B cell (primary cell): ENCODE measurements around the gene BOC. TPM values are rescaled to one million over a fixed set of nuclear protein-coding genes. Genes with fewer than 3 reads are reported as not detected.

Experiments used
- ATAC-seq: fragments of 200-7000 bp; cut with Tn5 transposase; one replicate; pipeline ENCODE4 v1.10.0; 2021; ENCODE audit warnings: low read depth, mild to moderate bottlenecking, moderate number of reproducible peaks, moderate library complexity
- CTCF ChIA-PET: fragments of 350-600 bp; sonication (Branson Sonifier 250); formaldehyde crosslinking; loops from one replicate; lab custom pipeline; 2021; ENCODE audit warnings: antibody characterized with exemption, inconsistent platforms; lab: Charles Lee
- POLR2A ChIA-PET: fragments of 350-600 bp; sonication (Branson Sonifier 250); formaldehyde crosslinking; loops from one replicate; lab custom pipeline; 2021; ENCODE audit warnings: antibody characterized with exemption; lab: Charles Lee
- DNase-seq: peaks from one replicate; pipeline ENCODE4 v3.0.0; 2013
- H2AFZ ChIP-seq: 2 replicates; pipeline ENCODE4 v1.6.1; 2012; ENCODE audit warnings: mild to moderate bottlenecking, low read depth, low read length; ENCODE audit not compliant: insufficient read depth, poor library complexity, severe bottlenecking
- H3K27ac ChIP-seq, 2 donors: 1 replicate in 1 of 2; 2 replicates in 1 of 2; pipeline ENCODE4 v1.5.1; 2012 to 2013; ENCODE audit warnings: low read length in 2 of 2, mild to moderate bottlenecking in 2 of 2, moderate library complexity in 1 of 2
- H3K27me3 ChIP-seq, 4 experiments: fragments of 200-600 bp in 1 of 4; sonication (generic) in 1 of 4; replicated peaks in 1 of 4; 1 replicate in 2 of 4; 2 replicates in 2 of 4; pipeline versions ENCODE4 v1.6.1 to v1.7.0; 2013 to 2016; ENCODE audit warnings: low read length in 3 of 4, mild to moderate bottlenecking in 2 of 4, mixed read lengths in 1 of 4, moderate library complexity in 1 of 4; ENCODE audit not compliant: insufficient read depth in 4 of 4, control insufficient read depth in 3 of 4; ENCODE audit errors: control extremely low read depth in 1 of 4
- H3K36me3 ChIP-seq, 2 experiments: replicated peaks in 1 of 2; 1 replicate in 1 of 2; 2 replicates in 1 of 2; pipeline versions ENCODE4 v1.6.1 to v1.7.1; 2013; ENCODE audit warnings: low read length in 1 of 2; ENCODE audit not compliant: insufficient read depth in 2 of 2, control insufficient read depth in 1 of 2; ENCODE audit errors: control extremely low read depth in 1 of 2, extremely low read depth in 1 of 2
- H3K4me1 ChIP-seq, 2 donors: fragments of 200-600 bp in 1 of 2; sonication (generic) in 1 of 2; 1 replicate in 1 of 2; 2 replicates in 1 of 2; pipeline versions ENCODE4 v1.5.1 to v1.6.1; 2013 to 2017; ENCODE audit warnings: low read length in 2 of 2; ENCODE audit not compliant: control insufficient read depth in 2 of 2, insufficient read depth in 2 of 2
- H3K4me2 ChIP-seq: replicated peaks from 2 replicates; pipeline ENCODE3; 2012; ENCODE audit warnings: mild to moderate bottlenecking, low read depth, low read length; ENCODE audit not compliant: poor library complexity, severe bottlenecking
- H3K4me3 ChIP-seq, 5 experiments: fragments of 200-600 bp in 1 of 5; sonication (generic) in 1 of 5; 1 replicate in 3 of 5; 2 replicates in 2 of 5; pipeline versions ENCODE4 v1.5.1 to v1.7.0; 2011 to 2016; ENCODE audit warnings: low read length in 4 of 5, mild to moderate bottlenecking in 4 of 5, low read depth in 2 of 5, control low read depth in 1 of 5, moderate library complexity in 1 of 5; ENCODE audit not compliant: insufficient read depth in 1 of 5; ENCODE audit errors: control extremely low read depth in 1 of 5, extremely low read depth in 1 of 5
- H3K79me2 ChIP-seq: fragments of 200-600 bp; sonication (generic); one replicate; pipeline ENCODE4 v1.6.0; 2016; ENCODE audit warnings: low read length; ENCODE audit not compliant: control insufficient read depth, insufficient read depth
- H3K9ac ChIP-seq: fragments of 200-600 bp; sonication (generic); 2 replicates; pipeline ENCODE4 v1.6.1; 2017; ENCODE audit warnings: mild to moderate bottlenecking, low read length, moderate library complexity
- H3K9me3 ChIP-seq, 3 donors: one replicate each; pipeline versions ENCODE4 v1.6.1 to v1.7.1; 2013; ENCODE audit warnings: low read length in 2 of 3; ENCODE audit not compliant: control insufficient read depth in 2 of 3, insufficient read depth in 1 of 3; ENCODE audit errors: control extremely low read depth in 1 of 3
- H4K20me1 ChIP-seq: 2 replicates; pipeline ENCODE4 v1.6.0; 2012; ENCODE audit warnings: mild to moderate bottlenecking, low read length; ENCODE audit not compliant: insufficient read depth, control insufficient read depth, poor library complexity, severe bottlenecking
- H3K27ac Mint-ChIP-seq: one replicate; pipeline ENCODE4 v1.8.0; 2021; ENCODE audit warnings: mixed read lengths
- H3K27me3 Mint-ChIP-seq: one replicate; pipeline ENCODE4 v1.8.0; 2021; ENCODE audit warnings: mixed read lengths
- H3K4me1 Mint-ChIP-seq: one replicate; pipeline ENCODE4 v1.8.0; 2021; ENCODE audit warnings: mixed read lengths
- H3K4me3 Mint-ChIP-seq: one replicate; pipeline ENCODE4 v1.8.0; 2021; ENCODE audit warnings: mixed read lengths
- H3K9me3 Mint-ChIP-seq: one replicate; pipeline ENCODE4 v1.8.0; 2022; ENCODE audit warnings: mixed read lengths; ENCODE audit not compliant: insufficient read depth
- EZH2 ChIP-seq: IDR thresholded peaks from 2 replicates; pipeline ENCODE4 v1.6.1; 2012; ENCODE audit warnings: borderline replicate concordance, low read depth, mild to moderate bottlenecking, moderate library complexity, low read length; ENCODE audit not compliant: insufficient read depth, poor library complexity, severe bottlenecking
- WGBS: methylation state at CpG from one replicate; pipeline ENCODE4 v1.1.5; 2013; ENCODE audit warnings: missing lambda C conversion rate; ENCODE audit not compliant: insufficient coverage; 5-methylcytosine and 5-hydroxymethylcytosine counted together
- intact Hi-C: fragments of 100-400 bp; cut with micrococcal nuclease; formaldehyde crosslinking; loops from one replicate; pipeline ENCODE4 v1.10.0; 2022
- polyA plus RNA-seq: library from polyadenylated mRNA; depleted of rRNA; stranded (reverse); fragments of >200 nt; gene quantifications from 2 replicates; pipeline ENCODE4 v1.2.3, GENCODE V29; 2012
- total RNA-seq, 2 donors: library from RNA; stranded (reverse); fragments of 120-200 nt in 1 of 2; gene quantifications; 1 replicate in 1 of 2; 2 replicates in 1 of 2; pipeline versions ENCODE4 v1.2.3 to v1.2.4, GENCODE V29; 2013 to 2022
- TF ChIP-seq, protein P1 (sequence below): fragments of 200-600 bp; IDR thresholded peaks from one replicate; pipeline ENCODE4 v1.8.0; 2022; ENCODE audit warnings: antibody characterized with exemption, mild to moderate bottlenecking

Gene BOC
- total and polyA plus RNA-seq, 2 donors (not counting 1 experiment from before 2014, with no cell fraction given) = 0.12 to 2.0 TPM

DNA sequence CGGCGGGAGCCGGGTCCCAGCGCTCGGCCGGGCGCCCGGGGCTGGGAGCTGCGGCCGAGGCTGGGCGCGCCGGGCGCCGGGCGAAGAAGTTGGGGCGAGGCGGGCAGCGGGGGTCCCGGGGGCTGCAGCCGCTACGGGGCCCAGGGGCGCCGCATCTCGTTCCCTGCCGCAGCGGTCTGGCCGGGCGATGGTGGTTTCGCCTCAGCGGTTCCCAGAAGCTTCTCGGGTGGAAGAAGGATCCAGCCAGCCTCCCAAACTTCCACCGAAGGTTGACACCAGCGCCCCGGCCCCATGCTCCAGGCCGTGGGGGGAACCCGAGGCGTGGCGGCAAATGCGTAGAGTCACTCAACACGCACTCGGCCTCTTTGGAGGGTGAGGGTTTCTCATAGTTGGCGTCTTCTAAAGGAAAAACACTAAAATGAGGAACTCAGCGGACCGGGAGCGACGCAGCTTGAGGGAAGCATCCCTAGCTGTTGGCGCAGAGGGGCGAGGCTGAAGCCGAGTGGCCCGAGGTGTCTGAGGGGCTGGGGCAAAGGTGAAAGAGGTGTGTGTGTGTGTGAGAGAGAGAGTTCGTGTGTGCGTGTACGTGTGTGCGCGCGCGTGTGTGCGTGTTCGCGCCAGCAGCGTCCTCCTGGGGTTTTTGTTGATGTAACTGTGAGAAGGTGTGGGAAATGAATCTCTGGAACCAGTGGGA is 940 bp downstream of the BOC start:
- no peak overlapping the region for H3K27ac ChIP-seq

DNA sequence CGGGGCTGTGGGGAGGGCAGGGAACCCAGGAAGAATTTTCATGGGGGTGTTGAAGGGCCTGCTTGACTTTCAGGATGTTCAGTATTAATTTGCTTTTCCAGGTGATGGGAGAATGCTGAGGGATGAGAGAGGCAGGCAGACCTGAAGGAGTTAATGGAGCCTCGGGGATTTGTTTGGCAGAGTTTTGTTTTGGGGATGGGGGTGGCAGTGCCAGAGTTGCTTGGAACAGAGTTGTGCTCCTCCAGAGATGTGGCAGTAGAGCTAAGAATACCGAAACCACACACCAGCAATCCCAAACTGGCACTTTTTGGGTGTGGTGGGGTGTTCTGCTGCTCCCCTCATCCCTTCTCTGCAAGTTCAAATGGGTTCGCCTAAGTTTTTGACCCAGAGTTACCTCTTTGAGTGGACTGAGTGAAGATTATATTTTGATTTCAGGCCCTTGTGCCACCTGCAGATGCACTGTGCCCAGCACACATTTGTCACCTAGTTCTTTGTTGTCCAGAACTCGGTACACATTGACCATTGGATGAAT is 1.6 kb downstream of the BOC start:
- 46% methylated on average over 2 of the region's 5 CpGs for WGBS
- Histone ChIP-seq H3K27ac (no peak overlapping the region), H4K20me1 (no peaks in the 10 kb centered on the region), H3K9ac (peak overlapping the region; percentile 61), H3K36me3 (no peaks in the 10 kb centered on the region), H3K4me3 (peak overlapping the region in 4 of 5 experiments; percentile 29 to 65 (median 43)), H3K4me2 (peak overlapping the region; percentile 86), H2AFZ (peak overlapping the region; percentile 48), H3K4me1 (peaks cover 15 to 21% of the 10 kb centered on the region in 2 donors), H3K27me3 (peaks cover 0 to 44% (median 18%) of the 10 kb centered on the region in 4 experiments), H3K79me2 (no peaks in the 10 kb centered on the region), H3K9me3 (no peaks in the 10 kb centered on the region)
- peaks cover 14% of the 10 kb centered on the region for H3K4me1 Mint-ChIP-seq
- TF ChIP-seq, protein P1, sequence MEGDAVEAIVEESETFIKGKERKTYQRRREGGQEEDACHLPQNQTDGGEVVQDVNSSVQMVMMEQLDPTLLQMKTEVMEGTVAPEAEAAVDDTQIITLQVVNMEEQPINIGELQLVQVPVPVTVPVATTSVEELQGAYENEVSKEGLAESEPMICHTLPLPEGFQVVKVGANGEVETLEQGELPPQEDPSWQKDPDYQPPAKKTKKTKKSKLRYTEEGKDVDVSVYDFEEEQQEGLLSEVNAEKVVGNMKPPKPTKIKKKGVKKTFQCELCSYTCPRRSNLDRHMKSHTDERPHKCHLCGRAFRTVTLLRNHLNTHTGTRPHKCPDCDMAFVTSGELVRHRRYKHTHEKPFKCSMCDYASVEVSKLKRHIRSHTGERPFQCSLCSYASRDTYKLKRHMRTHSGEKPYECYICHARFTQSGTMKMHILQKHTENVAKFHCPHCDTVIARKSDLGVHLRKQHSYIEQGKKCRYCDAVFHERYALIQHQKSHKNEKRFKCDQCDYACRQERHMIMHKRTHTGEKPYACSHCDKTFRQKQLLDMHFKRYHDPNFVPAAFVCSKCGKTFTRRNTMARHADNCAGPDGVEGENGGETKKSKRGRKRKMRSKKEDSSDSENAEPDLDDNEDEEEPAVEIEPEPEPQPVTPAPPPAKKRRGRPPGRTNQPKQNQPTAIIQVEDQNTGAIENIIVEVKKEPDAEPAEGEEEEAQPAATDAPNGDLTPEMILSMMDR = no peak
- TF ChIP-seq EZH2 = no peak
- CTCF ChIA-PET = no interaction called here
- H3K27me3 Mint-ChIP-seq = peaks cover 60% of the 10 kb centered on the region
- DNase-seq (no peak), ATAC-seq (no peak)
- POLR2A ChIA-PET = no interaction called here
- peak overlapping the region; percentile 83 for H3K4me3 Mint-ChIP-seq
- H3K9me3 Mint-ChIP-seq = no peaks in the 10 kb centered on the region
- H3K27ac Mint-ChIP-seq = no peak overlapping the region
- intact Hi-C loops = no loop called here

More for the DNA sequence above, 940 bp downstream of the BOC start:
- no peaks in the 10 kb centered on the region for H3K9me3 Mint-ChIP-seq
- ChIA-PET CTCF (no interaction called here), POLR2A (no interaction called here)
- peaks cover 64% of the 10 kb centered on the region for H3K27me3 Mint-ChIP-seq
- Histone ChIP-seq H3K9me3 (no peaks in the 10 kb centered on the region), H3K79me2 (no peaks in the 10 kb centered on the region), H4K20me1 (no peaks in the 10 kb centered on the region), H3K4me2 (peak overlapping the region; percentile 86), H3K9ac (peak overlapping the region; percentile 61), H3K4me1 (peaks cover 15 to 21% of the 10 kb centered on the region in 2 donors), H2AFZ (peak overlapping the region; percentile 48), H3K36me3 (no peaks in the 10 kb centered on the region), H3K4me3 (peak overlapping the region in 4 of 5 experiments; percentile 29 to 65 (median 43)), H3K27me3 (peaks cover 0 to 45% (median 18%) of the 10 kb centered on the region in 4 experiments)
- 1% methylated on average over 59 of the region's 62 CpGs for whole genome bisulfite sequencing
- DNase-seq (peak; percentile 43), ATAC-seq (peak; percentile 33)
- intact Hi-C loops = no loop called here
- H3K4me3 Mint-ChIP-seq = peak overlapping the region; percentile 83
- H3K27ac Mint-ChIP-seq = no peak overlapping the region
- H3K4me1 Mint-ChIP-seq = peaks cover 14% of the 10 kb centered on the region
- TF ChIP-seq, protein P1 = no peak
- TF ChIP-seq EZH2 = no peak
